ENCODE results near the gene ZBTB40. TPM values are rescaled to one million over a fixed set of nuclear protein-coding genes. Genes with fewer than 3 reads are reported as not detected.
A peak's percentile ranks its signal among the peaks of the same experiment; 100 is the strongest.

ZBTB40 gene
- polyA plus RNA-seq, 1 of the 3 experiments (the other 2 are of a cell fraction): 5.0 TPM

GRCh38 chr1:22452481-22452957 is 868 bp downstream of the ZBTB40 start:
- 9% methylated on average over 12 of the region's 12 CpGs for WGBS (ENCODE audit: low lambda C conversion rate)
- CTCF ChIA-PET: interaction anchor here (1.0 to 3.7 kb wide), 3 partner anchors 36 to 127 kb away, joined by 3 to 18 read pairs (median 6); no protein-coding TSS in a partner anchor
- POLR2A ChIA-PET: no interaction called here

GRCh38 chr1:22453181-22453580 is 1.5 kb downstream of the ZBTB40 start:
- peak overlapping the region in 1 of 2 experiments; percentile 96; a peak in 2 of 4 replicates for H3K27ac ChIP-seq (ENCODE audit: low read depth in 2 of 2, low read length in 1 of 2)
- ChIA-PET CTCF (interaction anchor here (1.0 to 3.7 kb wide), 3 partner anchors 37 to 127 kb away, joined by 3 to 18 read pairs (median 6); no protein-coding TSS in a partner anchor), POLR2A (no interaction called here)
- WGBS (ENCODE audit: low lambda C conversion rate): 89% methylated on average over 2 of the region's 2 CpGs
- H3K4me1 ChIP-seq (ENCODE audit: control insufficient read depth in 1 of 2, insufficient read depth in 2 of 2, low read depth in 1 of 2, low read length in 1 of 2): peaks cover 3 to 44% of the 10 kb centered on the region in 2 experiments; a peak in 2 of 4 replicates
- peak overlapping the region; percentile 93 to 96; a peak in 3 of 4 replicates for H3K4me3 ChIP-seq (ENCODE audit: low read depth in 2 of 2, low read length in 1 of 2)
- H3K79me2 ChIP-seq (ENCODE audit: insufficient read depth): peaks cover 38% of the 10 kb centered on the region
- peaks cover 13% of the 10 kb centered on the region for H3F3A ChIP-seq (replicated peaks; ENCODE audit: insufficient read depth)
- no peaks in the 10 kb centered on the region for H3K36me3 ChIP-seq (replicated peaks in 1 of 2; ENCODE audit: control insufficient read depth in 1 of 2, insufficient read depth in 2 of 2, low read length in 1 of 2)
- no peak overlapping the region; the same call in 1 of the 2 replicates for H2AFZ ChIP-seq (ENCODE audit: low read depth)
- TF ChIP-seq RAD21 (IDR thresholded peaks at IDR 0.05; ENCODE audit: low read length) (no peak), RFX5 (IDR thresholded peaks at IDR 0.05; ENCODE audit: low read length) (no peak), PBX3 (IDR thresholded peaks at IDR 0.05) (no peak), NRF1 (IDR thresholded peaks at IDR 0.05; ENCODE audit: low read depth, low read length) (no peak), SIN3A (IDR thresholded peaks at IDR 0.05; ENCODE audit: borderline replicate concordance, low read depth, low read length) (no peak), RXRA (IDR thresholded peaks at IDR 0.05; ENCODE audit: borderline replicate concordance, low read depth) (no peak)
- peak overlapping the region; percentile 86; the same call in 1 of the 2 replicates for H3K9ac ChIP-seq
- H3K9me3 ChIP-seq: no peaks in the 10 kb centered on the region
- DNase-seq: no peak
- H3K27me3 ChIP-seq (ENCODE audit: insufficient read depth): no peaks in the 10 kb centered on the region
- H3K4me2 ChIP-seq: peak overlapping the region; percentile 84
- H4K20me1 ChIP-seq (ENCODE audit: insufficient read depth): no peaks in the 10 kb centered on the region
- H3K9me2 ChIP-seq: no peaks in the 10 kb centered on the region

More at GRCh38 chr1:22452481-22452957, 868 bp downstream of the ZBTB40 start:
- peak overlapping the region; percentile 86 for H3K9ac ChIP-seq
- H3K27ac ChIP-seq (ENCODE audit: low read depth in 2 of 2, low read length in 1 of 2): peak overlapping the region; percentile 83 to 96
- no peak for DNase-seq
- no peaks in the 10 kb centered on the region for H3K27me3 ChIP-seq (ENCODE audit: insufficient read depth)
- peaks cover 5 to 45% of the 10 kb centered on the region in 2 experiments; a peak in 3 of 4 replicates for H3K4me1 ChIP-seq (ENCODE audit: control insufficient read depth in 1 of 2, insufficient read depth in 2 of 2, low read depth in 1 of 2, low read length in 1 of 2)
- no peaks in the 10 kb centered on the region for H3K9me2 ChIP-seq
- H3K36me3 ChIP-seq (replicated peaks in 1 of 2; ENCODE audit: control insufficient read depth in 1 of 2, insufficient read depth in 2 of 2, low read length in 1 of 2): no peaks in the 10 kb centered on the region
- TF ChIP-seq JUND (IDR thresholded peaks at IDR 0.05) (no peak), ELF1 (IDR thresholded peaks at IDR 0.05) (no peak), RAD21 (IDR thresholded peaks at IDR 0.05; ENCODE audit: low read length) (0 out of 2 replicates have a peak, but pooled peaks have one; percentile 2)
- H3F3A ChIP-seq (replicated peaks; ENCODE audit: insufficient read depth): peaks cover 19% of the 10 kb centered on the region
- no peaks in the 10 kb centered on the region for H4K20me1 ChIP-seq (ENCODE audit: insufficient read depth)
- peaks cover 38% of the 10 kb centered on the region for H3K79me2 ChIP-seq (ENCODE audit: insufficient read depth)
- peak overlapping the region; percentile 90 for H2AFZ ChIP-seq (ENCODE audit: low read depth)
- H3K4me3 ChIP-seq (ENCODE audit: low read depth in 2 of 2, low read length in 1 of 2): peak overlapping the region; percentile 93 to 96
- no peaks in the 10 kb centered on the region for H3K9me3 ChIP-seq
- H3K4me2 ChIP-seq: peak overlapping the region; percentile 84

GRCh38 chr1:22454476-22455056 is 2.9 kb downstream of the ZBTB40 start:
- Histone ChIP-seq H3K9me3 (no peaks in the 10 kb centered on the region), H3K4me1 (ENCODE audit: control insufficient read depth in 1 of 2, insufficient read depth in 2 of 2, low read depth in 1 of 2, low read length in 1 of 2) (peaks cover 0 to 40% of the 10 kb centered on the region in 2 experiments; a peak in 2 of 4 replicates), H3K9me2 (no peaks in the 10 kb centered on the region), H4K20me1 (ENCODE audit: insufficient read depth) (no peaks in the 10 kb centered on the region), H3K79me2 (ENCODE audit: insufficient read depth) (peaks cover 43% of the 10 kb centered on the region), H3K27ac (ENCODE audit: low read depth in 2 of 2, low read length in 1 of 2) (peak overlapping the region in 1 of 2 experiments; percentile 36; a peak in 2 of 4 replicates), H3K4me3 (ENCODE audit: low read depth in 2 of 2, low read length in 1 of 2) (no peak overlapping the region), H3K27me3 (ENCODE audit: insufficient read depth) (no peaks in the 10 kb centered on the region), H3K36me3 (replicated peaks in 1 of 2; ENCODE audit: control insufficient read depth in 1 of 2, insufficient read depth in 2 of 2, low read length in 1 of 2) (no peaks in the 10 kb centered on the region), H3K4me2 (no peak overlapping the region), H3K9ac (no peak overlapping the region), H2AFZ (ENCODE audit: low read depth) (no peak overlapping the region), H3F3A (replicated peaks; ENCODE audit: insufficient read depth) (peaks cover 7% of the 10 kb centered on the region)
- ChIA-PET CTCF (interaction anchor here (1.3 to 3.7 kb wide), 2 partner anchors 34 to 73 kb away, joined by 6 to 18 read pairs; no protein-coding TSS in a partner anchor), POLR2A (no interaction called here)
- DNase-seq: peak; percentile 32
- 79% methylated on average over 4 of the region's 4 CpGs for WGBS (ENCODE audit: low lambda C conversion rate)
- TF ChIP-seq FOXJ3 (CRISPR knock-in tag; IDR thresholded peaks at IDR 0.05): no peak
- TF ChIP-seq EZH2phosphoT487 (IDR thresholded peaks at IDR 0.05; ENCODE audit: borderline replicate concordance, low read depth): no peak
- TF ChIP-seq TEAD4 (IDR thresholded peaks at IDR 0.05; ENCODE audit: borderline replicate concordance, insufficient read depth): no peak
- no peak for TF ChIP-seq USF2 (IDR thresholded peaks at IDR 0.05; ENCODE audit: borderline replicate concordance, low read depth, low read length)
- no peak for TF ChIP-seq ELF1 (IDR thresholded peaks at IDR 0.05)
- no peak for TF ChIP-seq MAX (IDR thresholded peaks at IDR 0.05; ENCODE audit: low read depth)
- TF ChIP-seq MXI1 (IDR thresholded peaks at IDR 0.05; ENCODE audit: low read depth, low read length): no peak
- no peak for TF ChIP-seq USF1 (IDR thresholded peaks at IDR 0.05; ENCODE audit: borderline replicate concordance, low read depth)
